Hepatocyte (in vitro differentiated cells): ENCODE data around the gene ZBED1. TPM values are rescaled to one million over a fixed set of nuclear protein-coding genes. Genes with fewer than 3 reads are reported as not detected.

Experiments used
- DNase-seq: peaks from one replicate; pipeline ENCODE4 v3.0.0-alpha.2; 2016; ENCODE audit warnings: low spot score
- H2AFZ ChIP-seq: fragments of 200-600 bp; sonication (generic); 2 replicates; pipeline ENCODE4 v1.6.0; 2016; ENCODE audit warnings: antibody characterized with exemption, mild to moderate bottlenecking
- H3K27ac ChIP-seq: fragments of 200-600 bp; sonication (generic); 2 replicates; pipeline ENCODE4 v1.5.1; 2016; ENCODE audit warnings: mild to moderate bottlenecking
- H3K27me3 ChIP-seq: fragments of 200-600 bp; sonication (generic); 2 replicates; pipeline ENCODE4 v1.6.1; 2016
- H3K36me3 ChIP-seq: fragments of 200-600 bp; sonication (generic); replicated peaks from 2 replicates; pipeline ENCODE4 v1.5.1; 2016; ENCODE audit warnings: low read depth; ENCODE audit not compliant: insufficient read depth
- H3K4me1 ChIP-seq: fragments of 200-600 bp; sonication (generic); 2 replicates; pipeline ENCODE4 v1.5.1; 2016; ENCODE audit warnings: mild to moderate bottlenecking, moderate library complexity; ENCODE audit not compliant: insufficient read depth
- H3K4me2 ChIP-seq: fragments of 200-600 bp; sonication (generic); 2 replicates; pipeline ENCODE4 v1.6.0; 2016
- H3K4me3 ChIP-seq: fragments of 200-600 bp; sonication (generic); 2 replicates; pipeline ENCODE4 v1.5.1; 2016; ENCODE audit warnings: mild to moderate bottlenecking
- H3K79me2 ChIP-seq: fragments of 200-600 bp; sonication (generic); 2 replicates; pipeline ENCODE4 v1.6.0; 2017; ENCODE audit warnings: mild to moderate bottlenecking
- H3K9me2 ChIP-seq: fragments of 200-600 bp; sonication (generic); replicated peaks from 2 replicates; pipeline ENCODE4 v1.6.0; 2017; ENCODE audit warnings: mild to moderate bottlenecking; ENCODE audit not compliant: insufficient read depth
- H3K9me3 ChIP-seq: fragments of 200-600 bp; sonication (generic); 2 replicates; pipeline ENCODE4 v1.5.1; 2016; ENCODE audit warnings: low read depth, mild to moderate bottlenecking
- H4K20me1 ChIP-seq: fragments of 200-600 bp; sonication (generic); 2 replicates; pipeline ENCODE4 v1.6.0; 2016; ENCODE audit warnings: mild to moderate bottlenecking; ENCODE audit not compliant: insufficient read depth, poor library complexity, severe bottlenecking
- CTCF ChIP-seq: fragments of 200-600 bp; sonication (generic); IDR thresholded peaks from 2 replicates; pipeline ENCODE4 v1.5.1; 2016; ENCODE audit warnings: antibody characterized with exemption, mild to moderate bottlenecking; ENCODE audit not compliant: poor library complexity
- EZH2 ChIP-seq: fragments of 200-600 bp; sonication (generic); IDR thresholded peaks from 2 replicates; pipeline ENCODE4 v1.6.1; 2016; ENCODE audit warnings: antibody characterized with exemption, mild to moderate bottlenecking, borderline replicate concordance
- EZH2phosphoT487 ChIP-seq: fragments of 200-600 bp; sonication (generic); IDR thresholded peaks from one replicate; pipeline ENCODE4 v1.6.1; 2018; ENCODE audit warnings: antibody characterized with exemption, mild to moderate bottlenecking, low read depth, moderate library complexity; ENCODE audit not compliant: unreplicated experiment, severe bottlenecking
- WGBS: methylation state at CpG from one replicate; pipeline ENCODE4 v1.1.6; 2016; ENCODE audit warnings: low lambda C conversion rate; ENCODE audit errors: missing lambda C conversion rate; 5-methylcytosine and 5-hydroxymethylcytosine counted together
- polyA plus RNA-seq: library from polyadenylated mRNA; unstranded; fragments of >200 nt; fragmentation: Nextera tagmentation; extraction: Ambion mirVana; gene quantifications from 2 replicates; pipeline ENCODE4 v1.2.1, GENCODE V29; 2016
- total RNA-seq: library from RNA; depleted of rRNA; stranded (reverse); fragments of >200 nt; gene quantifications from 2 replicates; pipeline ENCODE4 v1.2.3, GENCODE V29; 2014

The ZBED1 gene
- total and polyA plus RNA-seq, 2 experiments from 2014 or later: 26.4 to 41.4 TPM

- Histone ChIP-seq H3K9me3 (no peaks in the 10 kb centered on the region), H3K9me2 (no peaks in the 10 kb centered on the region), H3K27ac (no peak overlapping the region), H3K4me1 (peaks cover 13% of the 10 kb centered on the region), H3K36me3 (no peaks in the 10 kb centered on the region), H3K79me2 (no peaks in the 10 kb centered on the region), H4K20me1 (no peaks in the 10 kb centered on the region), H3K4me2 (no peak overlapping the region), H3K27me3 (no peaks in the 10 kb centered on the region), H3K4me3 (no peak overlapping the region), H2AFZ (no peak overlapping the region)
- DNase-seq: no peak
- TF ChIP-seq CTCF (no peak), EZH2phosphoT487 (no peak), EZH2 (no peak)
- 87% methylated on average over 8 of the region's 8 CpGs for WGBS
Observed at GRCh38 chrX:2512501-2512900, 11.7 kb upstream of the ZBED1 start.

DNA sequence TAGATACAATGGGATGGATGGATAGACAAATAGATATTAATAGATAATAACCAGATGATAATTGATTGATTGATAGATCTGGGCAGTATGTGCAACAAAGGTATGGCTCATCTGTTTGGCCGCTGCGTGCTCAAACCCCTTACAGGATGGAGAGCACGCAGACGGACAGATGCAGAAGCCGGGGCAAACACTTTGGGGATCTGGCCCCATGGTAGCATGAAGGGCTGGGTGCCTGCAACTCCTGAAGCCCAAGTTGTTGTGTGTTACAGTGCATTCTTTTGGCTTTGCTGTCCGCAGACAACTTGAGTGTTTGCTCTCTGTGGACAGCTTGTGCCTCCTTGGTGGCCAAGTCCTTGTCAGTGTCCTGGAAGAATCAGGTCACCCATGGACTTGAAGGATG lies 10.6 kb upstream of the ZBED1 start:
- Histone ChIP-seq H3K4me1 (peaks cover 13% of the 10 kb centered on the region), H3K4me2 (no peak overlapping the region), H2AFZ (no peak overlapping the region), H3K27ac (no peak overlapping the region), H3K27me3 (no peaks in the 10 kb centered on the region), H3K79me2 (no peaks in the 10 kb centered on the region), H3K9me3 (no peaks in the 10 kb centered on the region), H3K36me3 (no peaks in the 10 kb centered on the region), H4K20me1 (no peaks in the 10 kb centered on the region), H3K9me2 (no peaks in the 10 kb centered on the region), H3K4me3 (no peak overlapping the region)
- WGBS: 94% methylated on average over 6 of the region's 6 CpGs
- TF ChIP-seq EZH2 (no peak), EZH2phosphoT487 (no peak), CTCF (no peak)
- DNase-seq: no peak

DNA sequence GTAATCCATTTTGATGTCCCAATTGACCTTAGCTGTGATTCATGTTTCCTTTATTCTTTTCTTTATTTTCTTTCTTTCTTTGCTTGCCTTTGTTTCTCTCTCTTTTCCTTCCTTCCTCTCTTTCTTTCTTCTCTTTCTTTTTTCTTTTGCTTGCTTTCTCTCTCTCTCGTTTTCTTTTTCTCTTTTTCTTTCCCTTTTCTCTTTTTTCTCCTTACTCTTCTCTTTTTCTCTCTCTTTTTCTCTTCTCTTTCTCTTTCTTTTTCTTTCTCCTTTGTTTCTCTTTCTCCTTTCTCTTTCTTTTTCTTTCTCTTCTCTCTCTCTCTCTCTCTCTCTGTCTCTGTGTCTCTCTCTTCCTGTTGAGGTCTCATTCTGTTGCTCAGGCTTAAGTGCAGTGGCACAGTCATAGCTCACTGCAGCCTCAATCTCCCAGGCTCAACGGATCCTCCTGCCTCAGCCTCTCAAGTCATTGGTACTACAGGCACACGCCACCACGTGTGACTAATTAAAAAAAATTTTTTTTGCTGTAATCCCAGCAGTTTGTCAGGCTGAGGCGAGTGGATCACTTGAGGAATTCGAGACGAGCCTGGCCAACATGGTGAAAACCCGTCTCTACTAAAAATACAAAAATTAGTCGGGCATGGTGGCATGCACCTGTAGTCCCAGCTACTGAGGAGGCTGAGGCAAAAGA lies 8.0 kb upstream of the ZBED1 start:
- 94% methylated on average over 8 of the region's 9 CpGs for WGBS
- Histone ChIP-seq H3K27ac (no peak overlapping the region), H3K27me3 (no peaks in the 10 kb centered on the region), H4K20me1 (no peaks in the 10 kb centered on the region), H3K9me3 (no peaks in the 10 kb centered on the region), H3K4me2 (no peak overlapping the region), H3K4me1 (peaks cover 13% of the 10 kb centered on the region), H3K79me2 (no peaks in the 10 kb centered on the region), H2AFZ (no peak overlapping the region), H3K4me3 (no peak overlapping the region), H3K9me2 (no peaks in the 10 kb centered on the region), H3K36me3 (no peaks in the 10 kb centered on the region)
- DNase-seq: no peak
- no peak for TF ChIP-seq CTCF
- no peak for TF ChIP-seq EZH2phosphoT487
- no peak for TF ChIP-seq EZH2
